Measurements from ENCODE around the gene UQCRC2.
"Not testable (repeated sequence)": the region's sequence is repeated elsewhere in the genome, so short reads cannot be mapped to it uniquely, and the experiment has no call there.

UQCRC2 gene

GRCh38 chr16:22008215-22009059 is 55.3 kb downstream of the UQCRC2 start:
- DNase-seq (ENCODE audit: low read depth in 2 of 2), result peak; percentile 6 to 11

GRCh38 chr16:22010902-22011301 is 57.7 kb downstream of the UQCRC2 start:
- no peak for DNase-seq (ENCODE audit: low read depth in 2 of 2)

GRCh38 chr16:22012241-22012640 is 59.1 kb downstream of the UQCRC2 start:
- DNase-seq (ENCODE audit: low read depth in 2 of 2), result no peak

- DNase-seq (ENCODE audit: low read depth in 2 of 2), result no peak
Observed at GRCh38 chr16:22013486-22013885, 60.3 kb downstream of the UQCRC2 start.

- DNase-seq (ENCODE audit: low read depth in 2 of 2), result no peak
Observed at GRCh38 chr16:22014271-22014873, 61.2 kb downstream of the UQCRC2 start.

- DNase-seq (ENCODE audit: low read depth in 2 of 2), result no peak
Observed at GRCh38 chr16:22016927-22017326, 63.8 kb downstream of the UQCRC2 start.

GRCh38 chr16:22018559-22018958 is 65.4 kb downstream of the UQCRC2 start:
- DNase-seq (ENCODE audit: low read depth in 2 of 2), result no peak

- no peak for DNase-seq (ENCODE audit: low read depth in 2 of 2)
Observed at GRCh38 chr16:22022151-22022550, 69.0 kb downstream of the UQCRC2 start.

- no peak for DNase-seq (ENCODE audit: low read depth in 2 of 2)
Observed at GRCh38 chr16:22023505-22023904, 70.3 kb downstream of the UQCRC2 start.

GRCh38 chr16:22024785-22025184 is 71.6 kb downstream of the UQCRC2 start:
- not testable (repeated sequence) for DNase-seq (ENCODE audit: low read depth in 2 of 2)

GRCh38 chr16:22027633-22028032 is 74.5 kb downstream of the UQCRC2 start:
- DNase-seq (ENCODE audit: low read depth in 2 of 2), result no peak

GRCh38 chr16:22029632-22030031 is 76.5 kb downstream of the UQCRC2 start:
- no peak for DNase-seq (ENCODE audit: low read depth in 2 of 2)

GRCh38 chr16:22030087-22030812 is 77.1 kb downstream of the UQCRC2 start:
- DNase-seq (ENCODE audit: low read depth in 2 of 2), result no peak

- no peak for DNase-seq (ENCODE audit: low read depth in 2 of 2)
Observed at GRCh38 chr16:22031483-22032083, 78.4 kb downstream of the UQCRC2 start.

Data from stimulated activated CD4-positive, alpha-beta T cell treated with anti-CD3 and anti-CD28 coated beads, Interleukin-1b, Interleukin-23, amount 100 ng/mL, for 4 hours (primary cell).